Neutrophil (primary cell): ENCODE measurements around the gene BARX1.

Source experiments
- H3K27ac ChIP-seq: fragments of 200-600 bp; sonication (generic); 2 replicates; pipeline ENCODE4 v1.5.1; 2016; ENCODE audit warnings: mild to moderate bottlenecking, moderate library complexity
- H3K27me3 ChIP-seq: fragments of 200-600 bp; sonication (generic); 2 replicates; pipeline ENCODE4 v1.6.0; 2016; ENCODE audit warnings: mild to moderate bottlenecking
- H3K36me3 ChIP-seq: fragments of 200-600 bp; sonication (generic); 2 replicates; pipeline ENCODE4 v1.5.1; 2017
- H3K4me1 ChIP-seq, 2 experiments: fragments of 200-600 bp in 1 of 2; sonication (generic) in 1 of 2; 1 replicate in 1 of 2; 2 replicates in 1 of 2; pipeline versions ENCODE4 v1.5.1 to v1.6.1; 2013 to 2016; ENCODE audit warnings: low read depth in 1 of 2, low read length in 1 of 2, mild to moderate bottlenecking in 1 of 2, moderate library complexity in 1 of 2; ENCODE audit not compliant: control insufficient read depth in 1 of 2, insufficient read depth in 1 of 2
- H3K4me3 ChIP-seq, 2 experiments: fragments of 200-600 bp in 1 of 2; sonication (generic) in 1 of 2; 1 replicate in 1 of 2; 2 replicates in 1 of 2; pipeline ENCODE4 v1.5.1; 2013 to 2016; ENCODE audit warnings: low read depth in 1 of 2, low read length in 1 of 2, mild to moderate bottlenecking in 1 of 2, moderate library complexity in 1 of 2
- H3K9me3 ChIP-seq: fragments of 200-600 bp; sonication (generic); 2 replicates; pipeline ENCODE4 v1.5.1; 2016
- CTCF ChIP-seq: fragments of 200-600 bp; sonication (generic); IDR thresholded peaks from 2 replicates; pipeline ENCODE4 v1.5.1; 2016; ENCODE audit warnings: antibody characterized with exemption

BARX1 gene

GRCh38 chr9:93903886-93904648 lies 51.1 kb downstream of the BARX1 start:
- H3K27ac ChIP-seq = no peak overlapping the region
- peaks cover 24% of the 10 kb centered on the region for H3K27me3 ChIP-seq
- H3K4me1 ChIP-seq = no peaks in the 10 kb centered on the region
- no peaks in the 10 kb centered on the region for H3K36me3 ChIP-seq
- H3K4me3 ChIP-seq = no peak overlapping the region
- no peaks in the 10 kb centered on the region for H3K9me3 ChIP-seq
- TF ChIP-seq CTCF = no peak

- H3K27ac ChIP-seq = no peak overlapping the region
- no peaks in the 10 kb centered on the region for H3K4me1 ChIP-seq
- peaks cover 13% of the 10 kb centered on the region for H3K27me3 ChIP-seq
- TF ChIP-seq CTCF = no peak
- no peaks in the 10 kb centered on the region for H3K9me3 ChIP-seq
- H3K4me3 ChIP-seq = no peak overlapping the region
- H3K36me3 ChIP-seq = no peaks in the 10 kb centered on the region
Observed at GRCh38 chr9:93902780-93903655, 52.1 kb downstream of the BARX1 start.

GRCh38 chr9:93902051-93902779 lies 52.9 kb downstream of the BARX1 start:
- Histone ChIP-seq H3K27me3 (peaks cover 5% of the 10 kb centered on the region), H3K27ac (no peak overlapping the region), H3K9me3 (no peaks in the 10 kb centered on the region), H3K4me1 (no peaks in the 10 kb centered on the region), H3K4me3 (no peak overlapping the region), H3K36me3 (no peaks in the 10 kb centered on the region)
- TF ChIP-seq CTCF = no peak
